HG03342 (cell line): ENCODE data around the gene AGMAT.
A peak's percentile ranks its signal among the peaks of the same experiment; 100 is the strongest.

Source experiments
- ATAC-seq: cut with Tn5 transposase; IDR thresholded peaks from one replicate; pipeline ENCODE4 v1.9.1; 2021; ENCODE audit warnings: mild to moderate bottlenecking, moderate library complexity; ENCODE audit not compliant: unreplicated experiment

Gene AGMAT

DNA sequence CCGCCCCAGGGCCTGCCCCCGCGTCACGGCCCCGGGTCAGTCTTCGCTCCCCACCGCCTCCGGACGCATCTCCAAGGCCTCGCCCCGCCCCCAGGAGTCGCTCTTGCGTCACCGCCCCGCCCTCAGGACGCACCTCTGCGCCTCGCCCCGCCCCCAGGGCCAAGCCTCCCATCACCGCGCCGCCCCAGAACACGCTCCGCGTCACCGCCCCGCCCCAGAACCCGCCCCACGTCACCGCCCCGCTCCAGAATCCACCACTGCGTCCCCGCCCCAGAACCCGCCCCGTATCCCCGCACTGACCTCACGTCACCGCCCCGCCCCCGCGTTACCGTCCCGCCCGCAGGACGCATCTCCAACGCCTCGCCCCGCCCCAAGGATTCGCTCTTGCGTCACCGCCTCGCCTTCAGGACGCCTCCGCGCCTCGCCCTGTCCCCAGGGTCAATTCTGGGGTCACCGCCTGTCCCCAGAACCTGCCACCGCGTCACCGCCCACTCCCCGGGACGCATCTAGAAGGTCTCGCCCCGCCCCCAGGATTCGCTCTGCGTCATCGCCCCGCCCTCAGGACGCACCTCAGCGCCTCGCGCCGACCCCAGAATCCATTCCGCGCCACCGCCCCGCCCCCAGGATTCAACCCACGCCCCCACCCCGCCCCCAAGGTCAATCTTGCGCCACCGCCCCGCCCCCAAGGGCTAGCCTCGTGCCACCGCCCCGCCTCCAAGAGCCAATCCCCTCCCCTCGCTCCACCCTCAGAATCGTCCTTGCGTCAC lies 60.4 kb downstream of the AGMAT start:
- ATAC-seq, result peak; percentile 43

DNA sequence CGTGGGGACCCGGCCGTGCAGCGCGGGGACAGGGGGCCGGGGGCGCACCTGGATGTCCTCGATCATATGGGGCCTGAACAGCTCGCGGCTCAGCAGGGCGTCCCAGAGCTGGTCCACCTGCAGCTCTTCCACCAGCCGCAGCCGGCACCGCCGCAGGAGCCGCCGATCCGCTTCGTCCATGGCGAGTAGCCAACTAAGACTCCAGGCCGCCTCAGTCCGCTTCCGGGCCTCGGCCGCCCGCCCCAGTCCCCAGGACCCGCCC lies 60.9 kb downstream of the AGMAT start, which contains the start of gene CASP9:
Gene CASP9, minus strand, starts transcription at position 195 of the 262 bp plus-strand sequence. Its CDS starts 15 bp downstream, at position 180.
- ATAC-seq, result no peak

DNA sequence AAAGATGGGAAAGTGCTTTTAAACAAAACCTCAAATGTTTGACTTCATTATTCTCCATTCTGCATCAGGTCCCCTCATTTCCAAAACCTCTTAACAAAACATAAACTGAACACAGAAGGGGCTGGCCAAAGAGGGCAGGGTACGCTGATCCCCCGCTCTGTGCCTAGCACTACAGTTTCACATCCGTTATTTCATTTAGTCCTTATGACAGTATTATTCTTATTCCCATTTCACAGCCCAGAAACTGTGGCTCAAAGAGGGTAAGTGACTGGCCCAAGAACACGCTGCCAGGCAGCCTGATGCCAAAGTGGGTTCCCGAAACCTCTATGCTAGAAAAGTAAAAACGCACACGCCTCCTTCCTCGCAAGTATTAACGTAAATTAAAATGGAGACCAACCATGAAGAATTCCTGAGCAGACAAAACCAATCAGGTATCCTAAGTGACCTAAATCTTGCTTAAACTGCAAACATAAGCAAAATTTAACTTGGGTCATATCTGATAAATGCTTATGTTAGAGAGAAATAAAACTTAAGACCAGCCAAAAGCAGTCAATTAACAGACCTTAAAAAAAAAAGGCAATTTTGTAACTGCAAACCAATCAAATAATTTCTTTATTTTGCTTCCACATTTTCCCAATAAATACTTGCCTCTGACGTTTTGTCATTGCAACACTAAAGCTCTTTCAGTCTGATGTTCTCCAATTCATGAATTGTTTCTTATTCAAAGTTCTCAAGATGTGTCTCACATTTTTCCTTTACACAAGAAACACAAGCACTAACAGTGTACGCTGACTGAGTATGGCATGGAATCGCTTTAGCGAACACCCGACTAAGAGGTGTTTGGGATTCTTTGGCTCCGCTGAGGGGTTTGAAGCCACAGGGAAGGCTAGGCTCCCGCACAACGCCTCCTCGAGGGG lies 61.5 kb downstream of the AGMAT start:
- no peak for ATAC-seq

DNA sequence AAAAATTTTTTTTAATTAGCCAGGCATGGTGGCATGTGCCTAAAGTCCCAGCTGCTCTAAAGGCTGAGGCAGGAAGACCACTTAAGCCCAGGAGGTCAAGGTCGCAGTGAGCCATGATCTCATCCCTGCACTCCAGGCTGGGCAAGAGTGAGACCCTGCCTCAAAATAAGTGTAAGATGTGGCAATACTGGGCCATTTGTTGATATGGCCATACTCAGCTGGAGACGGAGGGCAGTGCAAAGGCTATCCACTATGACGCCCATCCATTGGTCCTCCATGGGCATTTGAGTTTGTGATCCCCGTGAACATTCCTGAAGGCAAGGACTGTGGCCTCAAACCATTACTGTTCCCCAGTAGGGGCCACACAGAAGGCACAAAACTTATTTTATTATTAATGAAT lies 62.3 kb downstream of the AGMAT start:
- ATAC-seq, result no peak
